NCI-H2107 treated with DMSO at 0.1 percent for 48 hours (cell line): Measurements from ENCODE around the gene HDHD3.
A peak's percentile ranks its signal among the peaks of the same experiment; 100 is the strongest.
"Not testable (repeated sequence)": the region's sequence is repeated elsewhere in the genome, so short reads cannot be mapped to it uniquely, and the experiment has no call there.

Experiments
- DNase-seq: peaks from one replicate; lab custom pipeline; 2025; ENCODE audit not compliant: unreplicated experiment; lab: John Stamatoyannopoulos, UW

The HDHD3 gene

GRCh38 chr9:113376634-113377567, at the start of gene HDHD3:
TSS of gene HDHD3 (minus strand) at chr9:113376986. CDS start at chr9:113374354, 2,632 bp downstream.
- peak; percentile 24 for DNase-seq

- no peak for DNase-seq
These were observed 48.3 kb upstream of the HDHD3 start for GRCh38 chr9:113425072-113425471.

GRCh38 chr9:113421726-113422125, 44.9 kb upstream of the HDHD3 start:
- no peak for DNase-seq

GRCh38 chr9:113417370-113417769, 40.6 kb upstream of the HDHD3 start:
- DNase-seq, result no peak

GRCh38 chr9:113416149-113416721, 39.4 kb upstream of the HDHD3 start:
- no peak for DNase-seq

GRCh38 chr9:113410207-113410864, 33.5 kb upstream of the HDHD3 start, which contains the start of the genes C9orf43 and POLE3:
TSS of gene C9orf43 (plus strand) at chr9:113410747. CDS start at chr9:113413494, 2,747 bp downstream.
TSS of gene POLE3 (minus strand) at chr9:113410675. CDS start at chr9:113410293, 382 bp downstream.
- DNase-seq, result peak; percentile 88

- DNase-seq, result no peak
These were observed 33.1 kb upstream of the HDHD3 start for GRCh38 chr9:113409883-113410206.

- no peak for DNase-seq
These were observed 32.7 kb upstream of the HDHD3 start for GRCh38 chr9:113409481-113409880.

GRCh38 chr9:113406873-113407511, 30.2 kb upstream of the HDHD3 start:
- DNase-seq, result peak; percentile 29

GRCh38 chr9:113406353-113406752, 29.6 kb upstream of the HDHD3 start:
- not testable (repeated sequence) for DNase-seq

- DNase-seq, result no peak
These were observed 26.9 kb upstream of the HDHD3 start for GRCh38 chr9:113403646-113404045.

- peak; percentile 81 for DNase-seq
These were observed 24.4 kb upstream of the HDHD3 start, which contains the start of gene ALAD for GRCh38 chr9:113401027-113401792. TSS of gene ALAD (minus strand) at chr9:113401284. CDS start at chr9:113393559, 7,725 bp downstream.

- peak; percentile 13 for DNase-seq
These were observed 22.9 kb upstream of the HDHD3 start for GRCh38 chr9:113399646-113400200.

- no peak for DNase-seq
These were observed 22.0 kb upstream of the HDHD3 start for GRCh38 chr9:113398796-113399195.

- DNase-seq, result no peak
These were observed 20.4 kb upstream of the HDHD3 start for GRCh38 chr9:113397203-113397631.

- no peak for DNase-seq
These were observed 18.4 kb upstream of the HDHD3 start for GRCh38 chr9:113395000-113395861.

- no peak for DNase-seq
These were observed 16.5 kb upstream of the HDHD3 start for GRCh38 chr9:113393281-113393680.

GRCh38 chr9:113391917-113392316, 15.1 kb upstream of the HDHD3 start:
- no peak for DNase-seq
